A673 (cell line): ENCODE results near the gene NCKAP5.

Experiments used
- EZH2 ChIP-seq: fragments of 200-600 bp; sonication (generic); IDR thresholded peaks from 2 replicates; pipeline ENCODE4 v1.6.1; 2017; ENCODE audit warnings: borderline replicate concordance, low read depth, mild to moderate bottlenecking, mixed read lengths, antibody characterized with exemption, low read length; ENCODE audit not compliant: poor library complexity, severe bottlenecking
- TF ChIP-seq, protein P1 (sequence below): fragments of 300-800, 200-600 bp; sonication (generic); conservative IDR thresholded peaks from 2 replicates; pipeline ENCODE4 v1.5.1; 2017; ENCODE audit warnings: low read depth, mild to moderate bottlenecking, antibody characterized with exemption, low read length, moderate library complexity, mixed read lengths

DNA sequence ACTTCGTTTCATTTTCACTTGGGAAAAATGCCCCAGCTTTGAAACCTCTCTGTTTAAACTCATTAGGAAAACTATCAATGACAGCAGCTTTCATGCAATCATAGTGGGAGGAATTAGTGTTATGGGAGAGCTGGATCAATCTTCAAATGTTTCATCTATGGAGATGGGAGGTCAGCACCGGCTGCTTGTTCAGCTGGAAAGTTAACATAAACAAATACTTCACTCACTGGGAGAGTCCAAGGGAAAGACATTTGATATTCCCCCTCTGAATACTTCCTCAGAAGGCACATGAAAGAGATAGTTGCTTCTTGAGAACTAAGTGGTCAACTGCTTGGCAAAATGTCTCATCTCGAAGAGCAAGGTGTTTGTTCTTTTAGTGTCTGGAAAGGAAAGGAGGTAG, 905.5 kb downstream of the NCKAP5 start:
- TF ChIP-seq, protein P1, sequence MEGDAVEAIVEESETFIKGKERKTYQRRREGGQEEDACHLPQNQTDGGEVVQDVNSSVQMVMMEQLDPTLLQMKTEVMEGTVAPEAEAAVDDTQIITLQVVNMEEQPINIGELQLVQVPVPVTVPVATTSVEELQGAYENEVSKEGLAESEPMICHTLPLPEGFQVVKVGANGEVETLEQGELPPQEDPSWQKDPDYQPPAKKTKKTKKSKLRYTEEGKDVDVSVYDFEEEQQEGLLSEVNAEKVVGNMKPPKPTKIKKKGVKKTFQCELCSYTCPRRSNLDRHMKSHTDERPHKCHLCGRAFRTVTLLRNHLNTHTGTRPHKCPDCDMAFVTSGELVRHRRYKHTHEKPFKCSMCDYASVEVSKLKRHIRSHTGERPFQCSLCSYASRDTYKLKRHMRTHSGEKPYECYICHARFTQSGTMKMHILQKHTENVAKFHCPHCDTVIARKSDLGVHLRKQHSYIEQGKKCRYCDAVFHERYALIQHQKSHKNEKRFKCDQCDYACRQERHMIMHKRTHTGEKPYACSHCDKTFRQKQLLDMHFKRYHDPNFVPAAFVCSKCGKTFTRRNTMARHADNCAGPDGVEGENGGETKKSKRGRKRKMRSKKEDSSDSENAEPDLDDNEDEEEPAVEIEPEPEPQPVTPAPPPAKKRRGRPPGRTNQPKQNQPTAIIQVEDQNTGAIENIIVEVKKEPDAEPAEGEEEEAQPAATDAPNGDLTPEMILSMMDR = no peak
- TF ChIP-seq EZH2 = no peak
